SH-SY5Y (cell line): ENCODE results near the gene PCSK2.

Source experiments
- GATA2 ChIP-seq: IDR thresholded peaks from 2 replicates; pipeline ENCODE4 v1.6.1; 2011; ENCODE audit warnings: mild to moderate bottlenecking, low read depth, low read length
- GATA3 ChIP-seq: IDR thresholded peaks from 2 replicates; pipeline ENCODE4 v1.6.1; 2011; ENCODE audit warnings: low read depth, mild to moderate bottlenecking, low read length, moderate library complexity

Gene PCSK2

DNA sequence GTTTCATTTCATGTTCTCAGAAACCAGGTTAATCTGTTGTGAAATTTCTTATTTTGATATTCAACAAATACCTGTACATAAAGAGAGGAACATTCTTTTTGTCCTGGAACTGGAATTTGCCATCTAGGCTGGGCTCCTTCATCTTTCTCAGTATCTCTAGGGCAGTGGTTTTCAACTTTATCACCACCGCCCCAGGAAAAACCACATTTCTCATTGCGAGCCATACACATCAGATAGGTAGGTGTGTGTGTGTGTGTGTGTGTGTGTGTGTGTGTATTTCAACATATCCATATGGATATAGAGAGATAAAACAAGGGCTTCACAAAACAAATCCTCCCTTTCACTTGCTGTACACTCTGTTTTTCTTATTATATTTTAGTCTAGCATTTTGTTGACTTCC is 280.2 kb downstream of the PCSK2 start:
- TF ChIP-seq GATA3 (no peak), GATA2 (no peak)

DNA sequence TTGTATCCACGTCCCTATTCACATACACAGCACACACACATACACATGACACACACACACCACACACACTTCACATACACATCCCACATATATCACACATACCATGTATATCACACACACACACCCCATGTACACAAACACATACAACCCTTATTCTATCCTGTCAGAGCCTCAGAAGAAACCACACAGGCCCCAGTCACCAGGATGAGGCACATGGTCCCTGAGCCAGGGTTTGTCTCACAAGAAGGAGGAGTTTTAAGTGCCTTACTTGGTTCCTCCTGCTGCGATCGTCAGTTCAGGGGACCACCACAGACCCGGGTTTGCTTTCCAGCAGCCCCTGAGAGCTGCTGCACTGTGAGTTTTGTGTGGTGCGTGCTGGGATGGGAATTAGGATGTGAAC is 280.7 kb downstream of the PCSK2 start:
- TF ChIP-seq GATA2 (no peak), GATA3 (no peak)

GRCh38 chr20:17508756-17509155 is 281.9 kb downstream of the PCSK2 start:
- TF ChIP-seq GATA2 = no peak
- TF ChIP-seq GATA3 = no peak

DNA sequence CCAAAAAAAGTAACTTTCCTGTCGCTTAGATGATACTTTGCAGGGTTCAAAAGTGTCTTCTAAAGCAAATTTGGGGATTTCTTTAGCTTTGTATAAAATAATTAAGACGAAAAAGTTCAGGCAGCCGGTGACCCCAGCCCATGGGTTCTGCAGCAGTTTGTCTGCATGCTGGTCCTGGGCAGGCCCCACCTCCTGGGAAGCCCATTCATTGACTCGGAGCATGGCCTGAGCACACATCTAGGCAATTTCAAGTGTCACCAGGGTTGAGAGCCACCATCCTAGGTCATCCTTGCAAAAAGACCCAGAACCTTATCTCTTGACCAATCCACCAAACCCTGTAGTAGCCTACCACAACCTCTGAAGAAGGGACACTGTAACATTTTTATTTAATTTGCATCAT is 283.7 kb downstream of the PCSK2 start:
- no peak for TF ChIP-seq GATA3
- no peak for TF ChIP-seq GATA2

DNA sequence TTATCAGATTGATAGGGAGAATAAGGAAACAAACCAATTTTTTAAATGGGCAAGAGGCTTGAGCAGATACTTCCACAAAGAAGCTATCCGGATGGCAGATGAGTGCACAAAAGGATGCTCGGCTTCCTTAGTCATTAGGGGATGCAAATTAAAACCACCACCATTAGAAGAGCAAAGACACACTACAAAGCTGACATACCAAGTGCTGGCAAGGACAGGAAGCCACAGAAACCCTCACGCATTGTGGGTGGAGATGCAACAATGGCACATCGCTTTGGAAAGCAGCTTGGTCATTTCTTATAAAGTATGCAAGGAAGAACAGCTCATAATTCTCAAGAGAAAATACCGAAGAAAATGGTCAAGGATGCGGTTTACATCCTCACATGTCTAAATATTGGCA is 284.6 kb downstream of the PCSK2 start:
- TF ChIP-seq GATA2 (no peak), GATA3 (no peak)

- TF ChIP-seq GATA2 (no peak), GATA3 (no peak)
Measured at GRCh38 chr20:17513939-17514338, 287.1 kb downstream of the PCSK2 start.

GRCh38 chr20:17515053-17515452 is 288.2 kb downstream of the PCSK2 start:
- TF ChIP-seq GATA3 (no peak), GATA2 (no peak)

GRCh38 chr20:17518339-17519052 is 291.7 kb downstream of the PCSK2 start:
- TF ChIP-seq GATA2 (no peak), GATA3 (no peak)

GRCh38 chr20:17519606-17520285 is 292.9 kb downstream of the PCSK2 start:
- TF ChIP-seq GATA3 (no peak), GATA2 (no peak)

GRCh38 chr20:17520583-17520982 is 293.7 kb downstream of the PCSK2 start:
- TF ChIP-seq GATA3 = no peak
- no peak for TF ChIP-seq GATA2

DNA sequence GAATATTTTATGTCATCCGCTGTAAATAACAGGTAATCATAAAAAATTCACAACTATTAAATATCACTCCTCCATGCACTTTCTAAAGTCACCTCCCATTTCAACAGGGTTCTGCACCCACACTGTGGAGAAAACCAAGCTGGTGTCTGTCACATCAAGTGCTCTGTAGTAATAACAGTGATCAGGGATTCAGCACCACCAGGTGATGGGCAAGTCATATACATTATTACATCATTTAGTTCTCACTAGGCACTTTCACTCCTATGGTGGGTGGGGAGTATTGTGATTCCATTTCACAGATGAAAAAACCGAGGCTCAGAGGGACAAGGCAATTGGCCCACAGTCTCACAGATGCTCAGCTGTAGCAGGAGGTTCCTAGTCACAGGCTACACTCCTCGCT is 295.7 kb downstream of the PCSK2 start:
- no peak for TF ChIP-seq GATA3
- no peak for TF ChIP-seq GATA2

- TF ChIP-seq GATA2 (no peak), GATA3 (no peak)
Measured at GRCh38 chr20:17523326-17523725, 296.5 kb downstream of the PCSK2 start.

- TF ChIP-seq GATA2 (no peak), GATA3 (no peak)
Measured at GRCh38 chr20:17524560-17524959, 297.7 kb downstream of the PCSK2 start.

- TF ChIP-seq GATA3 (no peak), GATA2 (no peak)
Measured at GRCh38 chr20:17525132-17525531, 298.3 kb downstream of the PCSK2 start.

DNA sequence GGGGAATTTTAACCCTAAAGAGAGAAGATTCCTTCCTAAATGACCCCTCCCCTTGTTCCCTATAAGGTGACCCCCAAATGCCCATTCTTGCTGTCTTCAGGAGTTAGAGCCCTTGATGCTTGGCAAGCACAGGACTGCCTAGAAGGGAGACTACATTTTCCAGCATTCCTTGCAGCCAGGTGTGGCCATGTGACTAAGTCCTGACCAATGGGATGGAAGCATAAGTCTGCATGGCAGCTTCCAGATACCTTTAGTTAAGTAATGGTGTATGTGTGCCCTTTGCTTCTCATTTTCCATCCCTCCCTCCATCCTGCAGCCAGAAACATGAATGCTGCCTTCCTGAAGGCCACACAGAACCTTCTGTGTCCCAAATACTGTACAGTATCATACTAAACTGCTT is 298.8 kb downstream of the PCSK2 start:
- TF ChIP-seq GATA3 (no peak), GATA2 (no peak)

- TF ChIP-seq GATA3 (no peak), GATA2 (no peak)
Measured at GRCh38 chr20:17529586-17529985, 302.7 kb downstream of the PCSK2 start.

GRCh38 chr20:17530153-17530552 is 303.3 kb downstream of the PCSK2 start:
- TF ChIP-seq GATA2 = no peak
- TF ChIP-seq GATA3 = no peak
